ENCODE measurements around the gene GUCD1. TPM values are rescaled to one million over a fixed set of nuclear protein-coding genes. Genes with fewer than 3 reads are reported as not detected.

Gene GUCD1
- total RNA-seq, 1 experiment from 2014 or later: 48.7 TPM

DNA sequence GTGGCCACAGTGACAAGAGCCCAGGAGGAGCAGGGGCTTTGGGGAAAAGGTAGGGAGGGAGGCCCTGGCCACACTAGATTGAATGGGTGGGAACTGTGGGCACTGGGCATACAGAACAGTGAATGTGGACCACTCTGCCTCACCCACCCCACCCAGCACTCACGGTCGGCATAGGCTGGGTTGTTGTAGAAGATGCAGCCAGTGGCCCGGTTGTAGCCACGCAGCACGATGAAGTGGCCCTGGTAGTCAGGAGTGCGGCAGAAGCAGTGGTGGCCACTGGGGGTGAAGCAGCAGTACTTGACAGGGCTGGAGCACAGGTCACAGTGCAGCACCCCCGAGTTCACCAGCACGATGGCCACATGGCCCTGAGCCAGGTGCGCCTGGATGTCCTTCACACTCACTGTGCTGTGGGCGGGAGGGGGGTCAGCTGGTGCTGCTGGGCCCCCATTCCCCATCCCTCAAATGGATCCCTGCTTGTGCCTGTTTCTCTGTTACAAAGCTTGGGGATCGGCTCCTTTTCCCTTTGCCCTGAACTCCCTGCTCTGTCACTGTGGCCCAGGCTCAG, 11.2 kb downstream of the GUCD1 start:
- no peak overlapping the region for H3K4me2 ChIP-seq (ENCODE audit: low read length)
- no peak for DNase-seq (ENCODE audit: low read depth, low spot score)
- ChIA-PET CTCF (no interaction called here), RAD21 (ENCODE audit: low non-redundant PET in 1 of 2, low total read pairs in 2 of 2, uncharacterized antibody in 2 of 2, unreplicated experiment in 2 of 2) (no interaction called here), POLR2A (no interaction called here)
- no peaks in the 10 kb centered on the region for H3K9me2 ChIP-seq (ENCODE audit: insufficient read depth)
- no peaks in the 10 kb centered on the region for H4K20me1 ChIP-seq (ENCODE audit: insufficient read depth)
- no peaks in the 10 kb centered on the region for H3K79me2 ChIP-seq (ENCODE audit: insufficient read depth, low read length)
- BruUV-seq (replicated peaks): no TSS peak
- intact Hi-C loops (cut with micrococcal nuclease): no loop called here
- H3K9me3 ChIP-seq (ENCODE audit: control insufficient read depth in 1 of 2, insufficient read depth in 1 of 2, low read depth in 1 of 2, low read length in 2 of 2): no peaks in the 10 kb centered on the region
- H3K27ac ChIP-seq (ENCODE audit: low read depth, low read length): no peak overlapping the region
- H2AFZ ChIP-seq (ENCODE audit: low read depth, low read length, poor library complexity, severe bottlenecking): no peak overlapping the region
- H3K4me1 ChIP-seq (ENCODE audit: control insufficient read depth in 1 of 2, insufficient read depth in 2 of 2, low read length in 2 of 2): no peaks in the 10 kb centered on the region
- H3K27me3 ChIP-seq (ENCODE audit: insufficient read depth, low read length): no peaks in the 10 kb centered on the region
- ATAC-seq: no peak
- TF ChIP-seq ZFX (IDR thresholded peaks at IDR 0.05): no peak
- TF ChIP-seq POLR2AphosphoS5 (IDR thresholded peaks at IDR 0.05; ENCODE audit: low read depth, low read length): no peak
- no peak for TF ChIP-seq YY1 (IDR thresholded peaks at IDR 0.05; ENCODE audit: extremely low read depth, insufficient replicate concordance, low read depth, low read length)
- peaks cover 0 to 13% of the 10 kb centered on the region in 2 experiments; a peak in 3 of 4 replicates for H3K36me3 ChIP-seq (ENCODE audit: control insufficient read depth in 1 of 2, insufficient read depth in 2 of 2, low read length in 2 of 2)
- no peak overlapping the region for H3K9ac ChIP-seq (ENCODE audit: low read length)
- no peak overlapping the region for H3K4me3 ChIP-seq (replicated peaks in 1 of 2; ENCODE audit: low read depth in 1 of 2, low read length in 2 of 2)

GRCh38 chr22:24543185-24543601, 11.7 kb downstream of the GUCD1 start:
- BruUV-seq (replicated peaks): no TSS peak
- H3K4me3 ChIP-seq (replicated peaks in 1 of 2; ENCODE audit: low read depth in 1 of 2, low read length in 2 of 2): no peak overlapping the region
- no peaks in the 10 kb centered on the region for H3K79me2 ChIP-seq (ENCODE audit: insufficient read depth, low read length)
- TF ChIP-seq FOSL1 (IDR thresholded peaks at IDR 0.05; ENCODE audit: low read depth) (no peak), CEBPB (IDR thresholded peaks at IDR 0.05; ENCODE audit: low read depth) (no peak), EZH2phosphoT487 (IDR thresholded peaks at IDR 0.05; ENCODE audit: borderline replicate concordance) (no peak), SP1 (IDR thresholded peaks at IDR 0.05; ENCODE audit: low read depth) (no peak), TCF7L2 (IDR thresholded peaks at IDR 0.05; ENCODE audit: borderline replicate concordance, extremely low read depth, insufficient read depth, insufficient read length) (no peak)
- TF ChIP-seq, protein P1, sequence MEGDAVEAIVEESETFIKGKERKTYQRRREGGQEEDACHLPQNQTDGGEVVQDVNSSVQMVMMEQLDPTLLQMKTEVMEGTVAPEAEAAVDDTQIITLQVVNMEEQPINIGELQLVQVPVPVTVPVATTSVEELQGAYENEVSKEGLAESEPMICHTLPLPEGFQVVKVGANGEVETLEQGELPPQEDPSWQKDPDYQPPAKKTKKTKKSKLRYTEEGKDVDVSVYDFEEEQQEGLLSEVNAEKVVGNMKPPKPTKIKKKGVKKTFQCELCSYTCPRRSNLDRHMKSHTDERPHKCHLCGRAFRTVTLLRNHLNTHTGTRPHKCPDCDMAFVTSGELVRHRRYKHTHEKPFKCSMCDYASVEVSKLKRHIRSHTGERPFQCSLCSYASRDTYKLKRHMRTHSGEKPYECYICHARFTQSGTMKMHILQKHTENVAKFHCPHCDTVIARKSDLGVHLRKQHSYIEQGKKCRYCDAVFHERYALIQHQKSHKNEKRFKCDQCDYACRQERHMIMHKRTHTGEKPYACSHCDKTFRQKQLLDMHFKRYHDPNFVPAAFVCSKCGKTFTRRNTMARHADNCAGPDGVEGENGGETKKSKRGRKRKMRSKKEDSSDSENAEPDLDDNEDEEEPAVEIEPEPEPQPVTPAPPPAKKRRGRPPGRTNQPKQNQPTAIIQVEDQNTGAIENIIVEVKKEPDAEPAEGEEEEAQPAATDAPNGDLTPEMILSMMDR (IDR thresholded peaks at IDR 0.05 in 2 of 3, conservative IDR thresholded peaks at IDR 0.05 in 1 of 3; ENCODE audit: borderline replicate concordance in 1 of 3, insufficient read depth in 1 of 3, low read depth in 2 of 3, low read length in 2 of 3): no peak
- ATAC-seq (no peak), DNase-seq (ENCODE audit: low read depth, low spot score) (no peak)
- no peaks in the 10 kb centered on the region for H3K4me1 ChIP-seq (ENCODE audit: control insufficient read depth in 1 of 2, insufficient read depth in 2 of 2, low read length in 2 of 2)
- H3K27me3 ChIP-seq (ENCODE audit: insufficient read depth, low read length): no peaks in the 10 kb centered on the region
- no peaks in the 10 kb centered on the region for H4K20me1 ChIP-seq (ENCODE audit: insufficient read depth)
- no peaks in the 10 kb centered on the region for H3K9me2 ChIP-seq (ENCODE audit: insufficient read depth)
- intact Hi-C loops (cut with micrococcal nuclease): no loop called here
- CTCF ChIA-PET: no interaction called here
- no peaks in the 10 kb centered on the region for H3K9me3 ChIP-seq (ENCODE audit: control insufficient read depth in 1 of 2, insufficient read depth in 1 of 2, low read depth in 1 of 2, low read length in 2 of 2)
- H3K36me3 ChIP-seq (ENCODE audit: control insufficient read depth in 1 of 2, insufficient read depth in 2 of 2, low read length in 2 of 2): peaks cover 0 to 13% of the 10 kb centered on the region in 2 experiments; a peak in 3 of 4 replicates
- POLR2A ChIA-PET: no interaction called here
- no peak overlapping the region for H2AFZ ChIP-seq (ENCODE audit: low read depth, low read length, poor library complexity, severe bottlenecking)
- H3K27ac ChIP-seq (ENCODE audit: low read depth, low read length): no peak overlapping the region
- no peak overlapping the region for H3K9ac ChIP-seq (ENCODE audit: low read length)
- H3K4me2 ChIP-seq (ENCODE audit: low read length): no peak overlapping the region
- RAD21 ChIA-PET (ENCODE audit: low non-redundant PET in 1 of 2, low total read pairs in 2 of 2, uncharacterized antibody in 2 of 2, unreplicated experiment in 2 of 2): no interaction called here
